HG03457 (cell line): ENCODE measurements around the gene KLHL22.
A peak's percentile ranks its signal among the peaks of the same experiment; 100 is the strongest.
"Not testable (repeated sequence)": the region's sequence is repeated elsewhere in the genome, so short reads cannot be mapped to it uniquely, and the experiment has no call there.

Experiments used
- ATAC-seq: cut with Tn5 transposase; IDR thresholded peaks from one replicate; pipeline ENCODE4 v1.9.1; 2021; ENCODE audit warnings: moderate number of reproducible peaks; ENCODE audit not compliant: unreplicated experiment

The KLHL22 gene, protein sequence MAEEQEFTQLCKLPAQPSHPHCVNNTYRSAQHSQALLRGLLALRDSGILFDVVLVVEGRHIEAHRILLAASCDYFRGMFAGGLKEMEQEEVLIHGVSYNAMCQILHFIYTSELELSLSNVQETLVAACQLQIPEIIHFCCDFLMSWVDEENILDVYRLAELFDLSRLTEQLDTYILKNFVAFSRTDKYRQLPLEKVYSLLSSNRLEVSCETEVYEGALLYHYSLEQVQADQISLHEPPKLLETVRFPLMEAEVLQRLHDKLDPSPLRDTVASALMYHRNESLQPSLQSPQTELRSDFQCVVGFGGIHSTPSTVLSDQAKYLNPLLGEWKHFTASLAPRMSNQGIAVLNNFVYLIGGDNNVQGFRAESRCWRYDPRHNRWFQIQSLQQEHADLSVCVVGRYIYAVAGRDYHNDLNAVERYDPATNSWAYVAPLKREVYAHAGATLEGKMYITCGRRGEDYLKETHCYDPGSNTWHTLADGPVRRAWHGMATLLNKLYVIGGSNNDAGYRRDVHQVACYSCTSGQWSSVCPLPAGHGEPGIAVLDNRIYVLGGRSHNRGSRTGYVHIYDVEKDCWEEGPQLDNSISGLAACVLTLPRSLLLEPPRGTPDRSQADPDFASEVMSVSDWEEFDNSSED

DNA sequence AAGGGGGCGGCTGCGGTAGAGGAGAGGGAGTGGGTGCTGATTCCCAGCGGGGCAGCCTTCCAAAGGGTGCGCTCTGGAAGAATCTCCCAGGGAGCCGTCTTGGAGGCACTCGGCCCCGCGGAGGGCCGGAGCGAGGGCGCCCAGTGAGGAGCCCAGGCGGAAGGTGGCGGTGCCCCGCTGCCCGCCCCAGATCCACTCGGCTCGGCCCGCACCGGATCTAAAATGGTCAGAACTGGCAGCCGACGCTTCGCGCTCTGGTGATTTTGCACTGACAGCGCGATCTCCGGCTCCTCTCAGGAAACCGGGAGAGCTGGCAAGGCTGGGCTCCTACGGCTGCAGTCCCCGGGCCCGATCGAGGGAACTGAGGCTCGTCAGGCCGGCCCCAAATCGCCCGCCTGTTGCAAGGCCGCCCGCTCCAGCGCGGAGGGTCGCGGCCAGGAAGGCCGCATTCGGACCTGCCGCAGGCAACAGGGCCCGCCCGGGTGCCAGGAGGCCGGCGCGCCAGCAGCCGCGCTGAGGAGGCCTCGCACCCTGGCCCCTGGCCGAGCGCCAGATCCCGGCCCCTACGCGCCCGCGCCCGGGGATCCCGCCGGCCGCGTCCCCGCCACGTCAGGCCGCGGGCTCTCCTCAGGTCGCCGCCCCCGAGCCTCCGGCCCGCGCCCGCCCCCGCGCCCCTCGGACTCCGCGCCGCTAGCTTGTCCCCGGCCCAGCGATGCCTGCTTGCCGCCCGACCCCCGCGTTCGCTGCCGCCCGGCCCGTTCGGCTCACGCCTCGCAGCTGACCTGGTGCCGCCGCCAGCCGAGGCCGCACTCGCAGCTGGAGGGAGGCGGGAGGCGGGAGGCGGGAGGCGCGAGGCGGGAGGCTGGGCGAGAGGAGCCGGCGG, at the start of gene KLHL22:
Gene KLHL22, minus strand, starts transcription at position 818 of the 883 bp plus-strand sequence. CDS start 6,584 bp downstream, outside the sequence.
- peak; percentile 24 for ATAC-seq

DNA sequence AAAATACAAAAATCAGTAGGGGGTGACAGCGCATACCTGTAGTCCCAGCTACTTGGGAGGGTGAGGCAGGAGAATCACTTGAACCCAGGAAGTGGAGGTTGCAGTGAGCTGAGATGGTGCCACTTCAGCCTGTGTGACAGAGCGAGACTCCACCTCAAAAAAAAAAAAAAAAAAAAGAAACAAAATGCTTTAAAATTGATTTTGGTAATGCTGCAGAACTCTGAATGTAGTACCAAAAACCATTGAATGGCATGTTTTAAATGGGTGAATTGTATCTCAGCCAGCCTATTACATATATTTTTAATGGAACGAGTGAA, 49.7 kb upstream of the KLHL22 start:
- not testable (repeated sequence) for ATAC-seq

DNA sequence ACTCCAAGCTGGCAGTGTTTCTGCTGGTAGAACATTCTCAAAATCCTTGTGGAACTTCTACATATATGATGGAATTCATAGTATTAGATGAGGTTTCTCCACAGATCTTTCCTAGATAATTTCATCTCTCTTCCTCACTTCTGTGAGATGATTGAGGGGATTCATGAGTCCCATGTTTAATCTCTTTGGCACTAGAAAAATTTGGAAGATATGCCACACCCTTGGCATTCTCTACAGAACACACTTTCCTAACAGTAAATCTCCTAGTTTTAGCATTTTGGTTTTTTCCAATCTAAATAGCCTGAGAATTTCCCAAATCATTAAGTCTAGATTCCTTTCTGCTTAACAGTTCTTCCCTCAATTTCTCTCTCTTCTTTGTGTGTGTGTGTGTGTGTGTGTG, 47.1 kb upstream of the KLHL22 start:
- no peak for ATAC-seq

DNA sequence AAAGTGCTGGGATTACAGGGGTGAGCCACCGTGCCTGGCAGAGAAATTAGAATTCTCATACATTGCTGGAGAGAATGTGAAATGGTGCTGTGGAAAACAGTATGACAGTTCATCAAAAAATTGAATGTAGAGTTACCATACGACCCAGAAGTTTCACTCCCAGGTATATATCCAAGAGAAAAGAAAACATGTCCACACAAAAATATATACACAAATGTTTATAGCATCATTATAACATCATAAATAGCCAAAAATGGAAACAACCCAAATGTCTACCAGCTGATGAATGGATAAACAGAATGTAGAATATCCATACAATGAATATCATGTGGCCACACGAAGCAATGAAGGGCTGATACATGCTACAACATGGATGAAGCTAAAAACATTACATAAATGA, 46.5 kb upstream of the KLHL22 start:
- no peak for ATAC-seq

DNA sequence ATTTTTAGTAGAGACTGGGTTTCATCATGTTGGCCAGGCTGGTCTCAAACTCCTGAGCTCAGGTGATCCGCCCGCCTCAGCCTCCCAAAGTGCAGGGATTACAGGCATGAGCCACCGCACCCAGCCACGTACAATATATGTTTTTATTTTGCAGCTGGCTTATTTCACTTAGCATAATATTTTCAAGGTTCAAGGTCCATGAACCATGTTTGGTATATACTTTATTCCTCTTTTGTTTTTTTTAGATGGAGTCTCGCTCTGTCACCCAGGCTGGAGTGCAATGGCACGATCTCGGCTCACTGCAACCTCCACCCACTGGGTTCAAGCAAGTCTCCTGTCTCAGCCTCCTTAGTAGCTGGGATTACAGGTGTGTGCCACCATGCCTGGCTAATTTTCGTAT, 43.3 kb upstream of the KLHL22 start:
- not testable (repeated sequence) for ATAC-seq

- no peak for ATAC-seq
These were observed 42.4 kb upstream of the KLHL22 start for GRCh38 chr22:20537983-20538382.

DNA sequence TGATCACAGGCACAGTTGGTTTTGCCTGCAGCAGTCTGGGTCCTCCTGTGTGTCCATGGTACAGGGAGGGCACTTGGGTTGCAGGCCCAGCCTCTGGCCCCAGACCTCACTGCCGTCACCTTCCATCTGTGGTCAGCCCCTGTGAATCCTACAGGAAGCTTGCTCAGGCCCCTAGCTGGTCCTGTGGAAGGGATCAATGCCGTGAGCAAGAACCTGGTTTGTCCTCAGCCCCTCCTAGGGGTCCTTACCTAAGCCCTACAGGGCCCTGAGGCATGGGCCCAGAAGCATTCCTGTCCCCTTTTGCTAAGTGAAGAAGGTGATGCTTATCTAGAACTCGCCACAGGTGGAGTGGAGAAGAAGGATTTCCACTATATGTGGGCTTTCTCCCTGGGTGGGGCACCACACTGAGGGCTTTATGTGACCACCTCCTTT, 41.7 kb upstream of the KLHL22 start:
- no peak for ATAC-seq

- no peak for ATAC-seq
These were observed 41.2 kb upstream of the KLHL22 start for GRCh38 chr22:20536590-20537324.

DNA sequence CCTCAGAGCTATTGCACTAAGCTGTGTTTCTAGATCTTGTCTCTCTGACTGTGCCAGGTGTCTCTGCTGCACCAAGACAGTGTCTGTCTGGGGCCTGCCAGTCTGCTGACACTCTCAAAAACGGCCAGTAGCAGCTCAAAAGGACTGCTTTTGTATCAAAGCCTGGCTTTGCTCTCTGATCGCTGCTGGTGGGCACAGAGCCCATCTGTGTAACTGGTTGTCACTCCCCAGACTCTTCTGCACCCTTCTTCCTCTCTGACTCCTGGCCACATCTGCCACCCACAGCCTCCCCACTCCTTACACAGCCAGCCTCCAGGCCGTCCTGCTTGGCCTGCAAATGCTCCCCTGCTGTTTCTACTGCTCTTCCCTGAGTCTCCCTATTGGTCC, 38.3 kb upstream of the KLHL22 start:
- no peak for ATAC-seq

DNA sequence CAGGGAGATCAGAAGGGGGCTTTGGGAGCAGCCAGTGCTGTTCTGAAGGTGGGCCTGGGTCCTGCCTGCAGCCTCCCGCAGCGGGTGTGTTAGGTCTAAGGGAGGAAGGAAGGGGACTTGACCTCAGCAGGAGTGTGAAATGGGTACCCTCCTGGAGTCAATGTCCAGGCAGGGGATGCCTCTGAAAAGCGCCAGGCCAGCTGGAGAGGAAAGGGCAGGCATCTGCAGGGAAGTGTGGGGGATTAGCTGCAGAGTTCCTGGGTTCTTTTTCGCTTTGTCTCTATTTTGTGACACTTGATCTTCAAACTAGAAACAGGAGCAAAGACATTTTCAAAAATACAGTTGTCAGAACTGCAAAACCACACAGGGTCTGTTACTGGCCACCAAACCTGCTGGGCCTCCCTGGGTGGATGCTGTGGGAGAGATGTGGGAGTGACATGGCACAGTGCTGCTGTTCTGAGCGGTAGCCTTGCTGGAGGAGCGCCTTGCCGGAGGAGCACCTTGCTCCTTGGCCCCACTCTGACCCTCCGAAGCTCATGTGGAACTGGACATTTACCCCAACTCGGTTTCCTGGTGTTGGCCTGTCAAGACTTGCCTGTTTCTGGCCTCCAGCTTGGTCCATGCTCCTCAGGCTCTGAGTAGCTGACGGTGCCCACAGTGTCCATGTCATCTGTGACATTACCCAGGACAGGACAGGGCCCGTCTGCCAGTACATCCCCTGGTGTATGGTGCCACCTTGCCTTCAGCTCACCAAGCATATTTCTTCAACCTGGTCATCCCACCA, 37.7 kb upstream of the KLHL22 start:
- ATAC-seq = no peak

- no peak for ATAC-seq
These were observed 36.8 kb upstream of the KLHL22 start for GRCh38 chr22:20532256-20532993.

DNA sequence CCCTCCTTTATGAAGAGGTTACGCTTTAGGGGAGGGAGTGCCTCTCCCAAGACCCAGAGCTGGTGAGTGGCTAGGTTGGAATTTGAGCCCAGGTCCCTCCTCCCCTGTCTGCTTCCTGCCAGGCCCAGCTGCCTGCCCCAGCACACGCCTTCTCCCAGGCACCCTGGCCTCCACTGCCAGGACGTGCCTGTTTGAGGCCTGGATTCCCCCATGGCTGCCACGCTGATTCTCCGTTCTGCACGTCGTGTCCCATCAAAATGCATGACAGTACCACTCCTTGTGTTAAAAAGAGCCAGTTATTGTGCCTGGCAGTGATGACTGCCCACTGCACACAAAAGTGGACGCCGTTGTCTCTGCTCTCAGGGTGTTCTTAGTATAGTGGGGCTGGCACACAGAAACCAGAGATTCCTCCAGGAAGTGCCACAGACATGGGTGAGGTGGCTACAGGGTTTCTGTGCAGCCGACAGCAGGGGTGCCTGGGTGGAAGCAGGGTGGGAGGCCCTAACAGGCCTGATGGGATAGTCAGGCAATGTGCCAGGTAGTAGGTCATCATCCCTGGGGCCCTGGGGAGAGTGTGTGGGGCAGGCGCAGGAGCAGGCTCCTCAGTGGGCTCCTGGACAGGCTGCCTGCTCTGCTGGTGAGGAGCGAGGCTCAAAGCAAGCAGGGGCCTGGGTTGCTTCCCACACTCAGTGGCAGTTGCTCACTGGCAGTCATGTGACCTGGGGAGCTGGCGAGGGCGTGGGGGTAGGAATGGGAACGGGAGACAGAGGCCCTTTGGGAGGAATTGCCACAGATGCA, 36.0 kb upstream of the KLHL22 start:
- no peak for ATAC-seq

GRCh38 chr22:20531154-20531403, 35.5 kb upstream of the KLHL22 start:
- ATAC-seq = no peak

GRCh38 chr22:20530368-20531153, 35.0 kb upstream of the KLHL22 start:
- ATAC-seq = no peak

DNA sequence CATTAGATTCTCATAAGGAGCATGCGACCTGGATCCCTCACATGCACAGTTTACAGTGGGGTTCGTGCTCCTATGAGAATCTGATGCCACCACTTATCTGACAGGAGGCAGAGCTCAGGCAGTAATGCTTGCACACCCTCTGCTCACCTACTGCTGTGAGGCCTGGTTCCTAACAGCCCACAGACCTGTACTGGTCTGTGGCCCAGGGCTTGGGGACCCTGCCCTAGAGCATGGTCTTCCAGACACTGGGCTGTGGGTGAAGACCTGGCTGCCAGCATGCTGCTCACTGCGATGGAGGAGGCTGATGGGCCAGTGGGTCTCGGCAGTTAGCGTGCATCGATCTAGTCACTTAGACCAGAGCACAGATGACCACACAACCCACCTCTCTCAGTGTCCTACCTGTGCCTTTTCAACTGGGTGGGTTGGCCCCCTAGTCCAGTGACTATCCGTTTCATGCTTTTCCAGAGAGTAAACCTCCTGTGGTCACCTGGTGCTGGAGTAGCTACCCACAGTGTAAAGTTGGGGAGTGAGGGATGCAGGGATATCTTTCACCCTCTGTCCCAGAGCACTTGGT, 32.9 kb upstream of the KLHL22 start:
- ATAC-seq = no peak

- ATAC-seq = no peak
These were observed 31.2 kb upstream of the KLHL22 start for GRCh38 chr22:20526628-20527355.

DNA sequence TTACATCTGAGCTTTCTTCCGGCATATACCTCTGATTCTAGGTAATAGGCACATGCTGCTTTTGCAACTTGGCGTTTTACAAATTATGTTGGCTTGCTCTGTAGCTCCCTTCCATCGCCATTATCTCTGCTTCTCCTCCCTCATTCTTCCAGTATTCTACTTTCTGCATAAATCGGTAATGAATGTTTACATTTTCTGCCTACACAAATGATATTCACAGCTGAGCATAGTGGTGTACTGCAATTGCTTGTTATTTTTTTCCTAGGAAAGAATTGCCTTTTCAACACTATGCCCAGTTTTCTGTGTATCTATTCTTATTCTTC, 30.7 kb upstream of the KLHL22 start:
- no peak for ATAC-seq
